HG02884 (cell line): ENCODE results near the gene PSMD8.

ENCODE experiments used
- ATAC-seq: cut with Tn5 transposase; IDR thresholded peaks from one replicate; pipeline ENCODE4 v1.9.1; 2021; ENCODE audit warnings: mild to moderate bottlenecking, moderate library complexity; ENCODE audit not compliant: unreplicated experiment

Gene PSMD8

GRCh38 chr19:38386971-38387549 lies 12.7 kb downstream of the PSMD8 start:
- ATAC-seq: no peak

GRCh38 chr19:38387550-38388348 lies 13.4 kb downstream of the PSMD8 start, which contains the start of gene GGN:
Gene GGN (minus strand): TSS chr19:38388034. CDS start chr19:38387261, 773 bp downstream.
- no peak for ATAC-seq

GRCh38 chr19:38388349-38389100 lies 14.2 kb downstream of the PSMD8 start, which contains the start of gene SPRED3:
Gene SPRED3 (plus strand): TSS chr19:38388697. CDS start chr19:38390303, 1,606 bp downstream.
- ATAC-seq: no peak

GRCh38 chr19:38389101-38389925 lies 14.9 kb downstream of the PSMD8 start:
- no peak for ATAC-seq

GRCh38 chr19:38389957-38390924 lies 15.9 kb downstream of the PSMD8 start:
- no peak for ATAC-seq

- ATAC-seq: no peak
Measured at GRCh38 chr19:38391911-38392464, 17.6 kb downstream of the PSMD8 start.

- ATAC-seq: no peak
Measured at GRCh38 chr19:38392707-38393308, 18.4 kb downstream of the PSMD8 start.

- no peak for ATAC-seq
Measured at GRCh38 chr19:38394488-38394887, 20.1 kb downstream of the PSMD8 start.

GRCh38 chr19:38395381-38396114 lies 21.2 kb downstream of the PSMD8 start:
- no peak for ATAC-seq

- ATAC-seq: no peak
Measured at GRCh38 chr19:38399081-38399480, 24.7 kb downstream of the PSMD8 start.

- no peak for ATAC-seq
Measured at GRCh38 chr19:38399537-38399936, 25.2 kb downstream of the PSMD8 start.

GRCh38 chr19:38400361-38400760 lies 26.0 kb downstream of the PSMD8 start:
- no peak for ATAC-seq

- no peak for ATAC-seq
Measured at GRCh38 chr19:38401148-38401547, 26.8 kb downstream of the PSMD8 start.

GRCh38 chr19:38402623-38402966 lies 28.2 kb downstream of the PSMD8 start:
- no peak for ATAC-seq

GRCh38 chr19:38402967-38403674 lies 28.8 kb downstream of the PSMD8 start, which contains the start of gene FAM98C:
Gene FAM98C (plus strand): TSS chr19:38403093. CDS start chr19:38403154, 61 bp downstream.
- peak; percentile 89 for ATAC-seq

- no peak for ATAC-seq
Measured at GRCh38 chr19:38404858-38405257, 30.5 kb downstream of the PSMD8 start.

- no peak for ATAC-seq
Measured at GRCh38 chr19:38405276-38405675, 30.9 kb downstream of the PSMD8 start.
